22Rv1 (cell line): Measurements from ENCODE around the gene MEAF6.
"Not testable (repeated sequence)": the region's sequence is repeated elsewhere in the genome, so short reads cannot be mapped to it uniquely, and the experiment has no call there.

Experiments
- H3K27ac ChIP-seq: fragments of 450-650 bp; 2 replicates; pipeline ENCODE4 v1.5.1; 2017
- ZFX ChIP-seq: fragments of 450-650 bp; IDR thresholded peaks from 2 replicates; pipeline ENCODE4 v1.6.1; 2017; ENCODE audit warnings: antibody characterized with exemption, borderline replicate concordance
- TF ChIP-seq, protein P1 (sequence below): fragments of 450-650 bp; IDR thresholded peaks from 2 replicates; pipeline ENCODE4 v1.5.1; 2017; ENCODE audit warnings: mild to moderate bottlenecking

Gene MEAF6

DNA sequence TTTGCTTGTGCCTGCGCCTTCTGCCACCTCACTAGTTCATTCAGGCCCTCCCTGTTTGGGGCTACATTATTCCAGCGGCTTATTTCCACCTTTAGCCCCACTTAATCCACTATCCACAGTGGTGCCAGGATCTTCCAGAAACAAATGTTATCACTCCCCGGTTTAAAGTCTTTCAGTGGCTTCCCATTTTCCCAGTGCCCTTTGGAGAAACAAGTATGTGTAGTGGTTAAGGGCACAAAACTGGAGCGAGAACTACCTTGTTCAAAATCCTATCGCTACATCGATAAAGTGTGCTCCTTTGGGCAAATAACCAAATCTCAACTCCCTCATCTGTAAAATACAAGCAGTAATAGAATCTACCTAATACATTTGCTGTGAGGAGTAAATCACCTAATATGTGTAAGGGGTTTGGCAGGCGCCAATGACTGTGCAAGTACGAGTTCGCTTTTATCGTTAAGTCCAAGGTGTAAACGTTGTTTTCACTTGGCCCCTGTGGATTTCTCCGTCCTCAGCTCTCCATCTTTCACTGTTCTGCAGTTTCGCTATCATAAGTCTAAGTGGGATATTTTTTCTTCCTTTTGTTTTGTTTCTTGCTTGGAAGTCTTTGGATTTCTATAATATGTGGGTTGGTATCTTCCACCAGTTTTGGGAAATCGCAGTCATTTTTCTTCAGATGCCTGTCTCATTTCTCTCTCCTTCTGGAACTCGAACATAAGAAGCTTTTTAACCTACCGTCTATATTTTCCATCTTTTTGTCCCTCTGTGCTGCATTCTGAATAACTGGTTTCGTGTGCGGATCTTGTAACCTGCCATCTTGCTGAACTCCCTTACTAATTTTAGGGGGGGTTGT lies 844 bp upstream of the MEAF6 start:
- peak overlapping the region; percentile 64 for H3K27ac ChIP-seq
- no peak for TF ChIP-seq ZFX
- TF ChIP-seq, protein P1, sequence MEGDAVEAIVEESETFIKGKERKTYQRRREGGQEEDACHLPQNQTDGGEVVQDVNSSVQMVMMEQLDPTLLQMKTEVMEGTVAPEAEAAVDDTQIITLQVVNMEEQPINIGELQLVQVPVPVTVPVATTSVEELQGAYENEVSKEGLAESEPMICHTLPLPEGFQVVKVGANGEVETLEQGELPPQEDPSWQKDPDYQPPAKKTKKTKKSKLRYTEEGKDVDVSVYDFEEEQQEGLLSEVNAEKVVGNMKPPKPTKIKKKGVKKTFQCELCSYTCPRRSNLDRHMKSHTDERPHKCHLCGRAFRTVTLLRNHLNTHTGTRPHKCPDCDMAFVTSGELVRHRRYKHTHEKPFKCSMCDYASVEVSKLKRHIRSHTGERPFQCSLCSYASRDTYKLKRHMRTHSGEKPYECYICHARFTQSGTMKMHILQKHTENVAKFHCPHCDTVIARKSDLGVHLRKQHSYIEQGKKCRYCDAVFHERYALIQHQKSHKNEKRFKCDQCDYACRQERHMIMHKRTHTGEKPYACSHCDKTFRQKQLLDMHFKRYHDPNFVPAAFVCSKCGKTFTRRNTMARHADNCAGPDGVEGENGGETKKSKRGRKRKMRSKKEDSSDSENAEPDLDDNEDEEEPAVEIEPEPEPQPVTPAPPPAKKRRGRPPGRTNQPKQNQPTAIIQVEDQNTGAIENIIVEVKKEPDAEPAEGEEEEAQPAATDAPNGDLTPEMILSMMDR = no peak

DNA sequence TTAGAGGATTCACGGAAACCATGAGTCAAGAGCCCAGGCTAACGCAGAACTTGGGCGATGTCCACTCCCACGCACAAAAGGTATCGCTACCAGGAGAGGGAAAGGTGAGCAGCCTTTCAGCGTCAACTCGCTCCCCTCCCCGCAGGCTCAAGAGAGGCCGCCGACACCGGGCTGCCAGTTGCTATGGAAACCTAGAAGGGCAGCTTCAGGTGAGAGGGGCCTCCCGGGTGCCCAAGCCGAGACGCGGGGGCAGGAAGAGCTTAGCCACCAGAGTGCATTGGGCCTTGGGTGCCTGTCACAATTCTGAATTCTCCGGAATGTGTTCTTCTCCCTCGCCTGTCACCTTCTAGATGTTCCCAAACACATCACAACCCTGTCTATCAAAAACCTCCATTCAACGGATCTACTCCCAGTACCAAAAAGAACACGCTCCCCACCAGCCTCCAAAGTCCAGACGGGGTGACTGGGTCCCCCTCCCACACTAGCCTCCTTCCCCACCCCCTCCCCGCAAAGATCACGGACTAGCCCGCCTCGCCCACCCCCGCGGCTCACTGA lies 694 bp downstream of the MEAF6 start:
- TF ChIP-seq, protein P1 = no peak
- TF ChIP-seq ZFX = no peak

DNA sequence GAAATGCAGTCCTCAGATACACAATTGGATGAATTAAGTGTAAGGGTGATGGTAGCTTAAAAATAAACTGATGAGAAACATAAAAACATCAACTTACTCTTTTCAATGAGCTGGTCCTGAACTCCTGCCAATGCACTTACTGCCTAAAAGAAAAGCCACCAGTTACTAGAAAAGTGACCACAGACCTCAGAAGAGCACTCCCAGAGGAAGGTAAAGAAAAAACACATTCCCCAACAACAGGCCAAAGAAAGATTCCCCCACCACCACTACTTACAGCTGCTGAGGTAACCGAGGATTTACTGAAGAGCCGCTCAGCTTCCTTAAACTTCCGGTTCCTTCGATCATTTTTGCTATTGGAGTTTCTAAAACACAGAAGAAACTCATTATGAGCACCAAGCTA lies 5.4 kb downstream of the MEAF6 start:
- TF ChIP-seq ZFX = no peak
- TF ChIP-seq, protein P1 = peak; percentile 26
- no peak overlapping the region for H3K27ac ChIP-seq

More for the DNA sequence above, 694 bp downstream of the MEAF6 start:
- H3K27ac ChIP-seq = peak overlapping the region; percentile 64

DNA sequence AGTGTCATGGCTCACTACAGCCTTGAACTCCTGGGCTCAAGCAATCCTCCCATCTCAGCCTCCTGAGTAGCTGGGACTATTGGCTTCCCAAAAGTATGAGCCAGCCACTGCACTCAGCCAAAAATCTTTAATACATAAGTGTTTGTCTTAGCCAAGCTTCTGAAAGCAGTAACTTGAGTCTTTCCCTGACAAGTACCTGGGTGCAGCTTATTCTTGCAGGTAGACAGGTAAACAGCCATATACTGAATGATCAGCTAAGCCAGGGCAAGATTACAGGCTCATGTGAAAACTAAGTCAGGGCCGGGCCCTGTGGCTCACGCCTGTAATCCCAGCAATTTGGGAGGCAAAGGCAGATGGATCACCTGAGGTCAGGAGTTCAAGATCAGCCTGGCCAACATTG lies 7.8 kb downstream of the MEAF6 start:
- TF ChIP-seq, protein P1 = no peak
- no peak for TF ChIP-seq ZFX
- H3K27ac ChIP-seq = no peak overlapping the region

DNA sequence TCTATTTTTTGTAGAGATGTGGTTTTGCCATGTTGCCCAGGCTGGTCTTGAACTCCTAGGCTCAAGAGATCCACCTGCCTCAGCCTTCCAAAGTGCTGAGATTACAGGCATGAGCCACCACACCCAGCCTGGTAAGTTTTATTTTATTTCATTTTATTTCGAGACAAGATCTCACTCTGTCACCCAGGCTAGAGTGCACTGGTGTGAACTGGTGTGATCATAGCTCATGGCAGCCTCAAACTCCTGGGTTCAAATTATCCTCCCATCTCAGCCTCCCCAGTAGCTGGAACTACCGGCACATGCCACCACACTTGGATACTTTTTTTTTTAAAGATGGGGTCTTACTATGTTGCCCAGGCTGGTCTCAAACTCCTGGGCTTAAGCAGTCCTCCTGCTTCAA lies 11.8 kb downstream of the MEAF6 start:
- not testable (repeated sequence) for H3K27ac ChIP-seq

DNA sequence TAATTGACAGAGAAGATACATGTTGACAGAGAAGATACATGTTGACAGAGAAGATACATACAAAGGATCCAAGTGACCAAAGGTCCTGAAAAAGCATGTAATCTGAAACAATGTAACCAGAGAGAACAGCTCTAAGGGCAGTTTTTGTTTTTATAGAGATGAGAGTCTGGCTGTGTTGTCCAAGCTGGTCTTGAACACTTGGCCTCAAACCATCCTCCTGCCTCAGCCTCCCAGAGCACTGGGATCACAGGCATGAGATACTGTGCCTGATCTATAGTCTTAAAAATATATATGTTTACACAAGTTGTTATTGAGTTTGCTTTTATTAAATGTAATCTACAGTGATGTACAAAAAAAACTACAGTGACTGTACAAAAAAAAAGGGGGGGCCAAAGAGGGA lies 12.5 kb downstream of the MEAF6 start:
- TF ChIP-seq, protein P1 = no peak
- TF ChIP-seq ZFX = no peak

DNA sequence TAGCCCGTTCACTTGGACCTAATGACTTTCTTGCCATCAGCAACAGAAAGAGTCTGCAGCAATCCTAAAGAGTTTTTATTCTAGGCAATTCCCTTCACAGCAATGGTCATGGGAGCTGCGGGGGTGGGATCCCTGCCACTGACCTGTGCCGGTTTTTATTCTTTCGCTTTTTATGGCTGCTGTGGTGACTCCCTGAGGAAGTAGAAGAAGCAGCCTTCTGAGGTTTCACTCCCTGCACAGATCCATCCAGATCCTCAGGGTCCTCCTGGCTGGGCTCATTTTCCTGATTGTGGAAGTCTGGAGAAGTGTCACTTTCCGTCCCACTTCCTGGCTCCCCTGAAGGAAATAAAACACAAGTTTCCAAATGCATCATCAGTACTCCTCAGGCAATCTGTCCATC lies 12.9 kb downstream of the MEAF6 start:
- no peak for TF ChIP-seq ZFX
- no peak overlapping the region for H3K27ac ChIP-seq

More for the DNA sequence above, 12.5 kb downstream of the MEAF6 start:
- no peak overlapping the region for H3K27ac ChIP-seq

DNA sequence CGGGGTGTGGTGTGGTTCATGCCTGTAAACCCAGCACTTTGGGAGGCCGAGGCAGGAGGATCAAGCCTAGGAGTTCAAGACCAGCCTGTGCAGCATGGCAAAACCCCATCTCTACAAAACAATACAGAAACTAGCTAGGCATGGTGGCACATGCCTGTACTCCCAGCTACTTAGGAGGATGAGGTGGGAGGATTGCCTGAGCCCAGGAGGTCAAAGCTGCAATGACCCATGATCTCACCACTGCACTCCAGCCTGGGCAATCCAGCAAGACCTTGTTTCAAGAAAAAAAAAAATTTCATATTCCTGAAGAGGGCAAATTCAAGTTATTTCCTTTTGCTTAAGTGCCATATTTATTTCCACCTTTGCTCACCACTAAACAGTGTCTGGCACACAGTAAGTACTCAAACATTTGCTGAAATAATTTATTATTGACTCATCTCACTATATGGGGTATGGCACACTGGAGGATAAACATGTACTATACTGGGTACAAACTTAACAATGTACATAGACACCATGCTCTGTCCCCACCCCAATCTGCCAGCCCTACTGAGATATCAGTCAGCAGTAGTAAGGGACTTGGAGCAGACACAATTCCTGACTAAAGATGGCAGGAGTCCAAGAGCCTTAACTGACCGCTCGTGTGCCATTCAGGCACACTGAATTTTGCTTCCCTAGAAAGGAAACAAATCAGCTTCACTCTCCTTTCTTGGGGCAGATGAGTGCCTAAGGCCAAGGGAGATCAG lies 15.5 kb downstream of the MEAF6 start:
- peak overlapping the region; percentile 59 for H3K27ac ChIP-seq
- TF ChIP-seq, protein P1 = no peak
- no peak for TF ChIP-seq ZFX
